K562 (cell line): ENCODE data around the gene CUX1.

Source experiments
- CREB1 ChIP-seq, 2 experiments: sonication (generic) in 1 of 2; formaldehyde crosslinking in 1 of 2; IDR thresholded peaks; 2 replicates each; pipeline versions ENCODE4 v1.6.1 to v1.8.0; 2012 to 2022; ENCODE audit warnings: inconsistent platforms in 1 of 2, mild to moderate bottlenecking in 1 of 2, missing genetic modification reagents in 1 of 2, moderate library complexity in 1 of 2
- DNMT1 ChIP-seq: fragments of 450-650 bp; IDR thresholded peaks from 2 replicates; pipeline ENCODE4 v1.6.1; 2016; ENCODE audit warnings: antibody characterized with exemption, mild to moderate bottlenecking
- HNRNPL ChIP-seq: fragments of 200-400 bp; formaldehyde crosslinking; IDR thresholded peaks from 2 replicates; pipeline ENCODE4 v1.6.1; 2017; ENCODE audit warnings: low read depth, mild to moderate bottlenecking, low read length
- JUN ChIP-seq, 2 experiments: sonication (generic) in 1 of 2; formaldehyde crosslinking in 1 of 2; IDR thresholded peaks; 2 replicates each; pipeline versions ENCODE4 v1.6.1 to v1.8.0; 2012 to 2022; ENCODE audit warnings: borderline replicate concordance in 2 of 2, mild to moderate bottlenecking in 2 of 2, improper control_type of control experiment in 1 of 2, low read depth in 1 of 2, low read length in 1 of 2, missing genetic modification reagents in 1 of 2
- POLR2A ChIP-seq: fragments of 450-650 bp; conservative IDR thresholded peaks from 2 replicates; pipeline ENCODE4 v1.6.1; 2016
- POLR2AphosphoS5 ChIP-seq: IDR thresholded peaks from 2 replicates; pipeline ENCODE4 v1.6.1; 2011; ENCODE audit warnings: mild to moderate bottlenecking, low read depth, low read length, moderate library complexity; ENCODE audit not compliant: control insufficient read depth, insufficient read depth
- RHOXF2B ChIP-seq: fragments of 250-450 bp; sonication (Bioruptor Pico); conservative IDR thresholded peaks from 2 replicates; pipeline ENCODE4 v1.5.1; 2021
- TAF15 ChIP-seq: fragments of 200-400 bp; formaldehyde crosslinking; IDR thresholded peaks from 2 replicates; pipeline ENCODE4 v1.6.1; 2017; ENCODE audit warnings: mild to moderate bottlenecking, low read depth, low read length, moderate library complexity
- YBX1 ChIP-seq: fragments of 450-650 bp; IDR thresholded peaks from 2 replicates; pipeline ENCODE4 v1.7.1; 2016; ENCODE audit warnings: mild to moderate bottlenecking
- TF ChIP-seq, protein P1 (sequence below): IDR thresholded peaks from 2 replicates; pipeline ENCODE4 v1.6.1; 2016; ENCODE audit warnings: missing genetic modification characterization, missing compliant biosample characterization
- TF ChIP-seq, protein P2 (sequence below): fragments of 450-650 bp; IDR thresholded peaks from 2 replicates; pipeline ENCODE4 v1.6.1; 2017; ENCODE audit warnings: antibody characterized with exemption
- TF ChIP-seq, protein P3 (sequence below), 3 experiments: IDR thresholded peaks in 2 of 3; conservative IDR thresholded peaks in 1 of 3; 2 replicates each; pipeline ENCODE4 v1.5.1; 2011 to 2012; ENCODE audit warnings: low read length in 3 of 3, mild to moderate bottlenecking in 3 of 3, control low read depth in 2 of 3, improper control_type of control experiment in 1 of 3, inconsistent platforms in 1 of 3, low read depth in 1 of 3, mixed read lengths in 1 of 3, moderate library complexity in 1 of 3; ENCODE audit not compliant: insufficient read depth in 2 of 3
- TF ChIP-seq, protein P4 (sequence below): fragments of 250-450 bp; sonication (Bioruptor Pico); IDR thresholded peaks from 2 replicates; pipeline ENCODE4 v1.4.0; 2020; ENCODE audit warnings: borderline replicate concordance

DNA sequence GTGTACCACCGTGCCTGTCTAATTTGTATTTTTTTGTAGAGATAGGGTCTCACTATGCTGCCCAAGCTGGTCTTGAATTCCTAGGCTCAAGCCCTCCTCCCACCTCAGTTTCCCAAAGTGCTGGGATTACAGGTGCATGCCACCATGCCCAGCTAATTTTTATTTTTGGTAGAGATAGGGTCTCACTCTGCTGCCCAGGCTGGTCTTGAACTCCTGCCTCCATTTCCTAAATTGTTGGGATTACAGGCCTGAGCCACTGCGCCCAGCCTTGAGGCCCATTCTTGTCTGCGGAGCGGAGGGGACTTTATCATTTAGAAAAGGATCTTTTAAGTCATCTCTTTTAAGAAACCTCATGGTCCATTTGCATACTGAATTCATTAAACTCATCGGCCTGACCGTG is 247.8 kb downstream of the CUX1 start:
- no peak for TF ChIP-seq TAF15
- no peak for TF ChIP-seq POLR2AphosphoS5
- TF ChIP-seq HNRNPL = no peak
- TF ChIP-seq, protein P1, sequence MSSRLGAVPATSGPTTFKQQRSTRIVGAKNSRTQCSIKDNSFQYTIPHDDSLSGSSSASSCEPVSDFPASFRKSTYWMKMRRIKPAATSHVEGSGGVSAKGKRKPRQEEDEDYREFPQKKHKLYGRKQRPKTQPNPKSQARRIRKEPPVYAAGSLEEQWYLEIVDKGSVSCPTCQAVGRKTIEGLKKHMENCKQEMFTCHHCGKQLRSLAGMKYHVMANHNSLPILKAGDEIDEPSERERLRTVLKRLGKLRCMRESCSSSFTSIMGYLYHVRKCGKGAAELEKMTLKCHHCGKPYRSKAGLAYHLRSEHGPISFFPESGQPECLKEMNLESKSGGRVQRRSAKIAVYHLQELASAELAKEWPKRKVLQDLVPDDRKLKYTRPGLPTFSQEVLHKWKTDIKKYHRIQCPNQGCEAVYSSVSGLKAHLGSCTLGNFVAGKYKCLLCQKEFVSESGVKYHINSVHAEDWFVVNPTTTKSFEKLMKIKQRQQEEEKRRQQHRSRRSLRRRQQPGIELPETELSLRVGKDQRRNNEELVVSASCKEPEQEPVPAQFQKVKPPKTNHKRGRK (tag) = no peak
- TF ChIP-seq RHOXF2B = no peak
- TF ChIP-seq CREB1 (IDR thresholded peaks at IDR 0.05) = no peak
- TF ChIP-seq CREB1 (CRISPR knock-in tag; IDR thresholded peaks at IDR 0.05) = no peak
- TF ChIP-seq DNMT1 = no peak
- TF ChIP-seq, protein P2, sequence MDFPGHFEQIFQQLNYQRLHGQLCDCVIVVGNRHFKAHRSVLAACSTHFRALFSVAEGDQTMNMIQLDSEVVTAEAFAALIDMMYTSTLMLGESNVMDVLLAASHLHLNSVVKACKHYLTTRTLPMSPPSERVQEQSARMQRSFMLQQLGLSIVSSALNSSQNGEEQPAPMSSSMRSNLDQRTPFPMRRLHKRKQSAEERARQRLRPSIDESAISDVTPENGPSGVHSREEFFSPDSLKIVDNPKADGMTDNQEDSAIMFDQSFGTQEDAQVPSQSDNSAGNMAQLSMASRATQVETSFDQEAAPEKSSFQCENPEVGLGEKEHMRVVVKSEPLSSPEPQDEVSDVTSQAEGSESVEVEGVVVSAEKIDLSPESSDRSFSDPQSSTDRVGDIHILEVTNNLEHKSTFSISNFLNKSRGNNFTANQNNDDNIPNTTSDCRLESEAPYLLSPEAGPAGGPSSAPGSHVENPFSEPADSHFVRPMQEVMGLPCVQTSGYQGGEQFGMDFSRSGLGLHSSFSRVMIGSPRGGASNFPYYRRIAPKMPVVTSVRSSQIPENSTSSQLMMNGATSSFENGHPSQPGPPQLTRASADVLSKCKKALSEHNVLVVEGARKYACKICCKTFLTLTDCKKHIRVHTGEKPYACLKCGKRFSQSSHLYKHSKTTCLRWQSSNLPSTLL = no peak
- TF ChIP-seq JUN (IDR thresholded peaks at IDR 0.05; ENCODE audit: borderline replicate concordance, low read depth, low read length) = no peak
- no peak for TF ChIP-seq JUN (CRISPR knock-in tag; IDR thresholded peaks at IDR 0.05; ENCODE audit: borderline replicate concordance)
- no peak for TF ChIP-seq YBX1
- TF ChIP-seq, protein P3, sequence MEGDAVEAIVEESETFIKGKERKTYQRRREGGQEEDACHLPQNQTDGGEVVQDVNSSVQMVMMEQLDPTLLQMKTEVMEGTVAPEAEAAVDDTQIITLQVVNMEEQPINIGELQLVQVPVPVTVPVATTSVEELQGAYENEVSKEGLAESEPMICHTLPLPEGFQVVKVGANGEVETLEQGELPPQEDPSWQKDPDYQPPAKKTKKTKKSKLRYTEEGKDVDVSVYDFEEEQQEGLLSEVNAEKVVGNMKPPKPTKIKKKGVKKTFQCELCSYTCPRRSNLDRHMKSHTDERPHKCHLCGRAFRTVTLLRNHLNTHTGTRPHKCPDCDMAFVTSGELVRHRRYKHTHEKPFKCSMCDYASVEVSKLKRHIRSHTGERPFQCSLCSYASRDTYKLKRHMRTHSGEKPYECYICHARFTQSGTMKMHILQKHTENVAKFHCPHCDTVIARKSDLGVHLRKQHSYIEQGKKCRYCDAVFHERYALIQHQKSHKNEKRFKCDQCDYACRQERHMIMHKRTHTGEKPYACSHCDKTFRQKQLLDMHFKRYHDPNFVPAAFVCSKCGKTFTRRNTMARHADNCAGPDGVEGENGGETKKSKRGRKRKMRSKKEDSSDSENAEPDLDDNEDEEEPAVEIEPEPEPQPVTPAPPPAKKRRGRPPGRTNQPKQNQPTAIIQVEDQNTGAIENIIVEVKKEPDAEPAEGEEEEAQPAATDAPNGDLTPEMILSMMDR (IDR thresholded peaks at IDR 0.05 in 2 of 3, conservative IDR thresholded peaks at IDR 0.05 in 1 of 3; ENCODE audit: insufficient read depth in 2 of 3, low read depth in 1 of 3, low read length in 3 of 3) = no peak
- TF ChIP-seq, protein P4, sequence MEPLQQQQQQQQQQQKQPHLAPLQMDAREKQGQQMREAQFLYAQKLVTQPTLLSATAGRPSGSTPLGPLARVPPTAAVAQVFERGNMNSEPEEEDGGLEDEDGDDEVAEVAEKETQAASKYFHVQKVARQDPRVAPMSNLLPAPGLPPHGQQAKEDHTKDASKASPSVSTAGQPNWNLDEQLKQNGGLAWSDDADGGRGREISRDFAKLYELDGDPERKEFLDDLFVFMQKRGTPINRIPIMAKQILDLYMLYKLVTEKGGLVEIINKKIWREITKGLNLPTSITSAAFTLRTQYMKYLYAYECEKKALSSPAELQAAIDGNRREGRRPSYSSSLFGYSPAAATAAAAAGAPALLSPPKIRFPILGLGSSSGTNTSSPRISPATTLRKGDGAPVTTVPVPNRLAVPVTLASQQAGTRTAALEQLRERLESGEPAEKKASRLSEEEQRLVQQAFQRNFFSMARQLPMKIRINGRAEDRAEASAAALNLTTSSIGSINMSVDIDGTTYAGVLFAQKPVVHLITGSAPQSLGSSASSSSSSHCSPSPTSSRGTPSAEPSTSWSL (CRISPR knock-in tag) = no peak
- no peak for TF ChIP-seq POLR2A
